Left ventricle myocardium superior (tissue), 1 donor: ENCODE data around the gene CHEK1. TPM values are rescaled to one million over a fixed set of nuclear protein-coding genes. Genes with fewer than 3 reads are reported as not detected.
"Not testable (repeated sequence)": the region's sequence is repeated elsewhere in the genome, so short reads cannot be mapped to it uniquely, and the experiment has no call there.

ENCODE experiments used
- ATAC-seq: fragments of 200-7000 bp; cut with Tn5 transposase; one replicate; pipeline ENCODE4 v1.9.1; 2020; ENCODE audit warnings: mild to moderate bottlenecking, moderate library complexity
- DNase-seq: peaks from one replicate; pipeline ENCODE4 v3.0.0-alpha.2; 2020
- intact Hi-C: fragments of 100-400 bp; cut with micrococcal nuclease; formaldehyde crosslinking; loops from one replicate; pipeline ENCODE4 v1.11.0; 2022
- total RNA-seq: library from RNA; stranded (reverse); fragmentation: NEBNext Ultra II Directional; extraction: Animal tissue kit (Norgen Biotek cat#: 25700); gene quantifications from one replicate; pipeline ENCODE4 v1.2.1, GENCODE V29; 2021
- donor health status: DM: no; HTN: yes; CAD: no; lungs with severe emphysema.

CHEK1 gene
- total RNA-seq, 1 donor from 2014 or later, result 1.5 TPM

GRCh38 chr11:125688632-125689031 is 63.7 kb downstream of the CHEK1 start:
- intact Hi-C loops, result no loop called here
- ATAC-seq (no peak), DNase-seq (no peak)

GRCh38 chr11:125689274-125689859 is 64.4 kb downstream of the CHEK1 start:
- DNase-seq (no peak), ATAC-seq (no peak)
- intact Hi-C loops, result no loop called here

- DNase-seq, result no peak
- intact Hi-C loops, result no loop called here
- ATAC-seq, result no peak
Measured at GRCh38 chr11:125690006-125690405, 65.0 kb downstream of the CHEK1 start.

GRCh38 chr11:125692887-125693286 is 67.9 kb downstream of the CHEK1 start:
- ATAC-seq, result no peak
- no peak for DNase-seq
- intact Hi-C loops, result no loop called here

- DNase-seq (no peak), ATAC-seq (no peak)
- intact Hi-C loops, result no loop called here
Measured at GRCh38 chr11:125694951-125695350, 70.0 kb downstream of the CHEK1 start.

GRCh38 chr11:125701018-125701610 is 76.2 kb downstream of the CHEK1 start:
- DNase-seq (no peak), ATAC-seq (no peak)
- intact Hi-C loops, result no loop called here

GRCh38 chr11:125701858-125702621 is 77.1 kb downstream of the CHEK1 start:
- ATAC-seq (no peak), DNase-seq (no peak)
- intact Hi-C loops, result no loop called here

GRCh38 chr11:125704686-125705085 is 79.7 kb downstream of the CHEK1 start:
- DNase-seq, ATAC-seq, intact Hi-C loops: not testable (repeated sequence)

- ATAC-seq (no peak), DNase-seq (no peak)
- intact Hi-C loops, result no loop called here
Measured at GRCh38 chr11:125720781-125721180, 95.8 kb downstream of the CHEK1 start.

GRCh38 chr11:125724125-125724524 is 99.2 kb downstream of the CHEK1 start:
- DNase-seq, result no peak
- intact Hi-C loops, result no loop called here
- no peak for ATAC-seq

Other genes starting within 250 kb of the CHEK1 start
- gene FEZ1, start 128.9 kb upstream of the CHEK1 start, total RNA-seq, result 49.9 TPM
- gene EI24, start 55.7 kb upstream of the CHEK1 start, total RNA-seq, result 63.0 TPM
- gene STT3A, start 32.3 kb upstream of the CHEK1 start, total RNA-seq, result 58.6 TPM
- gene ACRV1, start 55.7 kb downstream of the CHEK1 start, total RNA-seq, result not detected
- not detected for gene PATE1, start 121.1 kb downstream of the CHEK1 start, total RNA-seq
- gene PATE2, start 153.7 kb downstream of the CHEK1 start, total RNA-seq, result not detected
- not detected for gene PATE3, start 163.0 kb downstream of the CHEK1 start, total RNA-seq
- not detected for gene PATE4, start 208.2 kb downstream of the CHEK1 start, total RNA-seq